Putamen (tissue), 1 donor: ENCODE results near the gene GLT8D2.

Experiments
- DNase-seq: peaks from one replicate; pipeline ENCODE4 v3.0.0-alpha.2; 2016; ENCODE audit warnings: low spot score

GLT8D2 gene

GRCh38 chr12:104000807-104001434 is 49.1 kb downstream of the GLT8D2 start:
- DNase-seq = no peak

GRCh38 chr12:103998976-103999375 is 51.0 kb downstream of the GLT8D2 start:
- DNase-seq = no peak

- DNase-seq = no peak
These were observed 52.6 kb downstream of the GLT8D2 start for GRCh38 chr12:103997286-103997900.

GRCh38 chr12:103996595-103996994 is 53.4 kb downstream of the GLT8D2 start:
- DNase-seq = no peak

GRCh38 chr12:103994235-103994634 is 55.8 kb downstream of the GLT8D2 start:
- no peak for DNase-seq

- DNase-seq = no peak
These were observed 63.2 kb downstream of the GLT8D2 start for GRCh38 chr12:103986829-103987228.

GRCh38 chr12:103978384-103978982 is 71.5 kb downstream of the GLT8D2 start:
- DNase-seq = no peak

GRCh38 chr12:103975368-103975767 is 74.6 kb downstream of the GLT8D2 start:
- DNase-seq = no peak

GRCh38 chr12:103973909-103974308 is 76.1 kb downstream of the GLT8D2 start:
- no peak for DNase-seq

GRCh38 chr12:103969391-103969790 is 80.6 kb downstream of the GLT8D2 start:
- DNase-seq = no peak

- no peak for DNase-seq
These were observed 83.3 kb downstream of the GLT8D2 start for GRCh38 chr12:103966736-103967135.

GRCh38 chr12:103965590-103966504 is 84.1 kb downstream of the GLT8D2 start, which contains the start of gene TDG:
TDG (plus strand) TSS chr12:103965872; CDS start chr12:103966038, 166 bp downstream.
- DNase-seq = peak; percentile 99

GRCh38 chr12:103965255-103965589 is 84.8 kb downstream of the GLT8D2 start:
- no peak for DNase-seq

GRCh38 chr12:103964805-103965204 is 85.2 kb downstream of the GLT8D2 start:
- no peak for DNase-seq

GRCh38 chr12:103962493-103962892 is 87.5 kb downstream of the GLT8D2 start:
- no peak for DNase-seq

GRCh38 chr12:103960616-103961227 is 89.3 kb downstream of the GLT8D2 start:
- DNase-seq = no peak

- DNase-seq = no peak
These were observed 91.4 kb downstream of the GLT8D2 start for GRCh38 chr12:103958621-103959020.

GRCh38 chr12:103957865-103958388 is 92.1 kb downstream of the GLT8D2 start:
- DNase-seq = no peak

GRCh38 chr12:103956509-103957027 is 93.4 kb downstream of the GLT8D2 start:
- DNase-seq = no peak

- DNase-seq = no peak
These were observed 94.0 kb downstream of the GLT8D2 start for GRCh38 chr12:103955811-103956508.

- DNase-seq = no peak
These were observed 97.5 kb downstream of the GLT8D2 start for GRCh38 chr12:103952497-103952896.
